ENCODE measurements around the gene CNTNAP2.

The CNTNAP2 gene

GRCh38 chr7:146150153-146150552 is 33.6 kb downstream of the CNTNAP2 start:
- H3K27me3 ChIP-seq (ENCODE audit: insufficient read depth, low read length, poor library complexity) = no peaks in the 10 kb centered on the region
- H3K4me1 ChIP-seq (ENCODE audit: control insufficient read depth, low read depth, low read length) = no peaks in the 10 kb centered on the region
- H3K27ac ChIP-seq (ENCODE audit: low read depth, low read length) = no peak overlapping the region
- no peak overlapping the region for H3K56ac ChIP-seq (ENCODE audit: low read length)
- H3K4me3 ChIP-seq (ENCODE audit: low read length) = no peak overlapping the region
- H3K36me3 ChIP-seq (ENCODE audit: control insufficient read depth, insufficient read depth, low read length) = no peaks in the 10 kb centered on the region
- no peak overlapping the region for H3K9ac ChIP-seq (ENCODE audit: low read length)
- H2AK5ac ChIP-seq (ENCODE audit: low read length) = no peak overlapping the region
- H3K4me2 ChIP-seq (ENCODE audit: low read length) = no peak overlapping the region
- no peak overlapping the region for H4K8ac ChIP-seq (ENCODE audit: low read depth, low read length)
- no peak overlapping the region for H2BK15ac ChIP-seq (replicated peaks; ENCODE audit: low read depth)
- no peak overlapping the region for H3K18ac ChIP-seq (ENCODE audit: low read length)
- no peak overlapping the region for H3K4ac ChIP-seq (ENCODE audit: low read depth, low read length)
- H4K5ac ChIP-seq (ENCODE audit: low read length) = no peak overlapping the region
- DNase-seq = no peak
- H2BK5ac ChIP-seq (ENCODE audit: low read length) = no peak overlapping the region
- H2BK120ac ChIP-seq (ENCODE audit: low read depth, low read length) = no peak overlapping the region
- no peak overlapping the region for H3K23ac ChIP-seq (ENCODE audit: low read length)
- no peaks in the 10 kb centered on the region for H3K79me2 ChIP-seq (ENCODE audit: control insufficient read depth, insufficient read depth, low read length)
- no peaks in the 10 kb centered on the region for H3K79me1 ChIP-seq (ENCODE audit: low read length)

GRCh38 chr7:146172112-146172511 is 55.5 kb downstream of the CNTNAP2 start:
- no peak overlapping the region for H3K56ac ChIP-seq (ENCODE audit: low read length)
- H2BK5ac ChIP-seq (ENCODE audit: low read length) = no peak overlapping the region
- no peak overlapping the region for H3K4me2 ChIP-seq (ENCODE audit: low read length)
- H2BK120ac ChIP-seq (ENCODE audit: low read depth, low read length) = no peak overlapping the region
- H3K4me3 ChIP-seq (ENCODE audit: low read length) = no peak overlapping the region
- no peak overlapping the region for H4K8ac ChIP-seq (ENCODE audit: low read depth, low read length)
- H3K79me2 ChIP-seq (ENCODE audit: control insufficient read depth, insufficient read depth, low read length) = no peaks in the 10 kb centered on the region
- no peak overlapping the region for H2AK5ac ChIP-seq (ENCODE audit: low read length)
- no peaks in the 10 kb centered on the region for H3K79me1 ChIP-seq (ENCODE audit: low read length)
- DNase-seq = peak; percentile 38
- no peak overlapping the region for H3K27ac ChIP-seq (ENCODE audit: low read depth, low read length)
- no peak overlapping the region for H3K18ac ChIP-seq (ENCODE audit: low read length)
- H3K4ac ChIP-seq (ENCODE audit: low read depth, low read length) = no peak overlapping the region
- no peak overlapping the region for H4K5ac ChIP-seq (ENCODE audit: low read length)
- no peaks in the 10 kb centered on the region for H3K36me3 ChIP-seq (ENCODE audit: control insufficient read depth, insufficient read depth, low read length)
- no peak overlapping the region for H3K23ac ChIP-seq (ENCODE audit: low read length)
- H3K27me3 ChIP-seq (ENCODE audit: insufficient read depth, low read length, poor library complexity) = no peaks in the 10 kb centered on the region
- H3K9ac ChIP-seq (ENCODE audit: low read length) = no peak overlapping the region
- no CpG with 5 or more reads among the region's 2 CpGs for WGBS (ENCODE audit: extremely low coverage, insufficient coverage, low lambda C conversion rate)
- no peaks in the 10 kb centered on the region for H3K4me1 ChIP-seq (ENCODE audit: control insufficient read depth, low read depth, low read length)
- H2BK15ac ChIP-seq (replicated peaks; ENCODE audit: low read depth) = no peak overlapping the region

DNA sequence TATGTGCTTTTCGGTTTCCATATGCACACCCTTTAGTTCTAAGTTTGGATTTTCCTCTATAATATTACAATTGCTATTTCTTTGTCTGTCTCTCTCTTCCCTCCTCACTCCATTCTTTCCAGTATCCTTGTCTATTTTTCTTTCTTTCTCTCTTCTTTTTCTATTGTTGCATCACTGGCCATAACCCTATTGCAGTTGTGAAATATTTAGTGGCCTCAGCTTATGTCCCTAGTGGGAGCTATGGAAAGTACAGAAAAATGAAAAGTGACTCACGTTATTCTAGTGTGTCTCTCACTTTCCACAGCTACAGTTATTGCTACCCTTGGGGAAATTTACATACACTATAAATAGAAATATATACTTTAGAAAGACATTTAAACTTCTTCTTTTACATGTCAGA is 59.1 kb downstream of the CNTNAP2 start:
- Histone ChIP-seq H3K27ac (ENCODE audit: low read depth, low read length) (no peak overlapping the region), H4K8ac (ENCODE audit: low read depth, low read length) (no peak overlapping the region), H3K4ac (ENCODE audit: low read depth, low read length) (no peak overlapping the region), H3K27me3 (ENCODE audit: insufficient read depth, low read length, poor library complexity) (no peaks in the 10 kb centered on the region), H3K9ac (ENCODE audit: low read length) (no peak overlapping the region), H2BK120ac (ENCODE audit: low read depth, low read length) (no peak overlapping the region), H2AK5ac (ENCODE audit: low read length) (no peak overlapping the region), H3K79me2 (ENCODE audit: control insufficient read depth, insufficient read depth, low read length) (no peaks in the 10 kb centered on the region), H3K36me3 (ENCODE audit: control insufficient read depth, insufficient read depth, low read length) (no peaks in the 10 kb centered on the region), H2BK15ac (replicated peaks; ENCODE audit: low read depth) (no peak overlapping the region), H3K4me3 (ENCODE audit: low read length) (no peak overlapping the region), H2BK5ac (ENCODE audit: low read length) (no peak overlapping the region), H3K18ac (ENCODE audit: low read length) (no peak overlapping the region), H3K23ac (ENCODE audit: low read length) (no peak overlapping the region), H3K4me2 (ENCODE audit: low read length) (no peak overlapping the region), H3K56ac (ENCODE audit: low read length) (no peak overlapping the region), H3K79me1 (ENCODE audit: low read length) (no peaks in the 10 kb centered on the region), H3K4me1 (ENCODE audit: control insufficient read depth, low read depth, low read length) (no peaks in the 10 kb centered on the region), H4K5ac (ENCODE audit: low read length) (no peak overlapping the region)
- no CpG with 5 or more reads among the region's 2 CpGs for WGBS (ENCODE audit: extremely low coverage, insufficient coverage, low lambda C conversion rate)
- DNase-seq = no peak

GRCh38 chr7:146176860-146177259 is 60.3 kb downstream of the CNTNAP2 start:
- Histone ChIP-seq H4K5ac (ENCODE audit: low read length) (no peak overlapping the region), H4K8ac (ENCODE audit: low read depth, low read length) (no peak overlapping the region), H2BK5ac (ENCODE audit: low read length) (no peak overlapping the region), H3K4ac (ENCODE audit: low read depth, low read length) (no peak overlapping the region), H3K4me2 (ENCODE audit: low read length) (no peak overlapping the region), H2AK5ac (ENCODE audit: low read length) (no peak overlapping the region), H3K4me1 (ENCODE audit: control insufficient read depth, low read depth, low read length) (no peaks in the 10 kb centered on the region), H3K36me3 (ENCODE audit: control insufficient read depth, insufficient read depth, low read length) (no peaks in the 10 kb centered on the region), H3K27me3 (ENCODE audit: insufficient read depth, low read length, poor library complexity) (no peaks in the 10 kb centered on the region), H3K79me1 (ENCODE audit: low read length) (no peaks in the 10 kb centered on the region), H3K9ac (ENCODE audit: low read length) (no peak overlapping the region), H3K56ac (ENCODE audit: low read length) (no peak overlapping the region), H2BK120ac (ENCODE audit: low read depth, low read length) (no peak overlapping the region), H3K23ac (ENCODE audit: low read length) (no peak overlapping the region), H3K4me3 (ENCODE audit: low read length) (no peak overlapping the region), H3K27ac (ENCODE audit: low read depth, low read length) (no peak overlapping the region), H2BK15ac (replicated peaks; ENCODE audit: low read depth) (no peak overlapping the region), H3K79me2 (ENCODE audit: control insufficient read depth, insufficient read depth, low read length) (no peaks in the 10 kb centered on the region), H3K18ac (ENCODE audit: low read length) (no peak overlapping the region)
- no CpG with 5 or more reads among the region's 1 CpG for WGBS (ENCODE audit: extremely low coverage, insufficient coverage, low lambda C conversion rate)
- DNase-seq = peak; percentile 9

- Histone ChIP-seq H3K23ac (ENCODE audit: low read length) (no peak overlapping the region), H4K5ac (ENCODE audit: low read length) (no peak overlapping the region), H2BK120ac (ENCODE audit: low read depth, low read length) (no peak overlapping the region), H2BK5ac (ENCODE audit: low read length) (no peak overlapping the region), H3K4me3 (ENCODE audit: low read length) (no peak overlapping the region), H2AK5ac (ENCODE audit: low read length) (no peak overlapping the region), H3K56ac (ENCODE audit: low read length) (no peak overlapping the region), H2BK15ac (replicated peaks; ENCODE audit: low read depth) (no peak overlapping the region), H3K79me1 (ENCODE audit: low read length) (no peaks in the 10 kb centered on the region), H3K79me2 (ENCODE audit: control insufficient read depth, insufficient read depth, low read length) (no peaks in the 10 kb centered on the region), H3K9ac (ENCODE audit: low read length) (no peak overlapping the region), H4K8ac (ENCODE audit: low read depth, low read length) (no peak overlapping the region), H3K4me2 (ENCODE audit: low read length) (no peak overlapping the region), H3K4ac (ENCODE audit: low read depth, low read length) (no peak overlapping the region), H3K27me3 (ENCODE audit: insufficient read depth, low read length, poor library complexity) (no peaks in the 10 kb centered on the region), H3K4me1 (ENCODE audit: control insufficient read depth, low read depth, low read length) (no peaks in the 10 kb centered on the region), H3K27ac (ENCODE audit: low read depth, low read length) (no peak overlapping the region), H3K18ac (ENCODE audit: low read length) (no peak overlapping the region), H3K36me3 (ENCODE audit: control insufficient read depth, insufficient read depth, low read length) (no peaks in the 10 kb centered on the region)
- DNase-seq = no peak
- no CpG with 5 or more reads among the region's 2 CpGs for WGBS (ENCODE audit: extremely low coverage, insufficient coverage, low lambda C conversion rate)
Observed at GRCh38 chr7:146177301-146177700, 60.7 kb downstream of the CNTNAP2 start.

DNA sequence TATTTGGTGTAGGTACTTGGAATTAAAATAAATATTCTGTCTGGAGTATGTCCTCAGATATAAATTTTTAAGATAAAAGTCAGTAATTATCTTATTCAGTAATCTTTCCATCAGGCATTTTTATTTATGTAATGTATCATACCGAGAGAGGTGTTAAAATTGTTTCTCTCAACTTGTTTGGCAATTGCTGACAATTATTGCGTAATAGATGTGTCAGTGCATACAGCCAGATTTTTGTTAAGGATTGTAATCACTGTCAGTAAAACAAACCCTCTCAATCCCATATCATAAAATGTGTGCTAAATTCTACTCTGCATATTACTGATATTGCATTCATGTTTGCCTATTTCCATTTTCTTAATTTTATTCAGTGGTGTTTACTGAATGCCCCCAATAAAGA is 69.2 kb downstream of the CNTNAP2 start:
- Histone ChIP-seq H3K79me2 (ENCODE audit: control insufficient read depth, insufficient read depth, low read length) (no peaks in the 10 kb centered on the region), H2AK5ac (ENCODE audit: low read length) (no peak overlapping the region), H3K36me3 (ENCODE audit: control insufficient read depth, insufficient read depth, low read length) (no peaks in the 10 kb centered on the region), H3K56ac (ENCODE audit: low read length) (no peak overlapping the region), H2BK120ac (ENCODE audit: low read depth, low read length) (no peak overlapping the region), H3K9ac (ENCODE audit: low read length) (no peak overlapping the region), H3K79me1 (ENCODE audit: low read length) (no peaks in the 10 kb centered on the region), H3K4me1 (ENCODE audit: control insufficient read depth, low read depth, low read length) (no peaks in the 10 kb centered on the region), H3K4me3 (ENCODE audit: low read length) (no peak overlapping the region), H3K4me2 (ENCODE audit: low read length) (no peak overlapping the region), H3K18ac (ENCODE audit: low read length) (no peak overlapping the region), H3K27ac (ENCODE audit: low read depth, low read length) (no peak overlapping the region), H3K27me3 (ENCODE audit: insufficient read depth, low read length, poor library complexity) (no peaks in the 10 kb centered on the region), H3K4ac (ENCODE audit: low read depth, low read length) (no peak overlapping the region), H2BK15ac (replicated peaks; ENCODE audit: low read depth) (no peak overlapping the region), H4K8ac (ENCODE audit: low read depth, low read length) (no peak overlapping the region), H4K5ac (ENCODE audit: low read length) (no peak overlapping the region), H3K23ac (ENCODE audit: low read length) (no peak overlapping the region), H2BK5ac (ENCODE audit: low read length) (no peak overlapping the region)
- WGBS (ENCODE audit: extremely low coverage, insufficient coverage, low lambda C conversion rate) = no CpG with 5 or more reads among the region's 2 CpGs
- DNase-seq = no peak
